ENCODE results near the gene TRIM56. TPM values are rescaled to one million over a fixed set of nuclear protein-coding genes. Genes with fewer than 3 reads are reported as not detected.

TRIM56 gene
- total and polyA plus RNA-seq, 9 of the 15 experiments (the other 6 are each of a cell fraction or from before 2014, with no cell fraction given), result 2.0 to 29.7 (median 11.6) TPM

- TF ChIP-seq THRB (CRISPR knock-in tag; conservative IDR thresholded peaks at IDR 0.05) (no peak), ZNF124 (CRISPR knock-in tag; IDR thresholded peaks at IDR 0.05) (no peak), MTA3 (IDR thresholded peaks at IDR 0.05; ENCODE audit: borderline replicate concordance) (0 out of 2 replicates have a peak, but pooled peaks have one; percentile 55), ZNF57 (CRISPR knock-in tag; IDR thresholded peaks at IDR 0.05) (no peak), TSC22D4 (tag; IDR thresholded peaks at IDR 0.05) (no peak), ARID1B (IDR thresholded peaks at IDR 0.05) (no peak), BRD9 (IDR thresholded peaks at IDR 0.05; ENCODE audit: low read depth, partially characterized antibody) (no peak), ZZZ3 (IDR thresholded peaks at IDR 0.05) (no peak), YY1 (IDR thresholded peaks at IDR 0.05; ENCODE audit: borderline replicate concordance in 1 of 3, control insufficient read depth in 1 of 3, extremely low read depth in 1 of 3, insufficient read depth in 3 of 3, insufficient read length in 1 of 3, insufficient replicate concordance in 2 of 3, low read depth in 1 of 3, low read length in 2 of 3) (peak in 1 of 3 experiments; percentile 23), KDM1A (IDR thresholded peaks at IDR 0.05) (no peak), DLX4 (CRISPR knock-in tag; IDR thresholded peaks at IDR 0.05) (no peak), SNRNP70 (optimal IDR thresholded peaks at IDR 0.05; ENCODE audit: low read depth, low read length) (no peak), NFE2L1 (tag; IDR thresholded peaks at IDR 0.05; ENCODE audit: borderline replicate concordance, low read depth) (no peak), PATZ1 (CRISPR knock-in tag; IDR thresholded peaks at IDR 0.05; ENCODE audit: borderline replicate concordance) (0 out of 2 replicates have a peak, but pooled peaks have one; percentile 63), BCLAF1 (IDR thresholded peaks at IDR 0.05; ENCODE audit: borderline replicate concordance in 1 of 2, control insufficient read depth in 1 of 2, low read depth in 2 of 2, low read length in 1 of 2) (no peak), E4F1 (CRISPR knock-in tag; IDR thresholded peaks at IDR 0.05; ENCODE audit: borderline replicate concordance) (peak; percentile 14; the same call in 1 of the 2 replicates)
Measured at GRCh38 chr7:101126651-101127459, 41.6 kb downstream of the TRIM56 start, which contains the start of gene SERPINE1 (continued).

Measured in K562 (cell line).